T follicular helper cell (primary cell): ENCODE results near the gene HEPACAM2.

Experiments used
- DNase-seq: peaks from one replicate; pipeline ENCODE4 v3.0.0-alpha.2; 2020; ENCODE audit warnings: low read depth

Gene HEPACAM2

GRCh38 chr7:93147363-93147762 is 78.9 kb downstream of the HEPACAM2 start:
- DNase-seq = no peak

GRCh38 chr7:93146472-93147141 is 79.7 kb downstream of the HEPACAM2 start:
- no peak for DNase-seq

- no peak for DNase-seq
Observed at GRCh38 chr7:93146036-93146435, 80.2 kb downstream of the HEPACAM2 start.

- DNase-seq = no peak
Observed at GRCh38 chr7:93145354-93145753, 80.9 kb downstream of the HEPACAM2 start.

GRCh38 chr7:93142127-93142526 is 84.1 kb downstream of the HEPACAM2 start:
- DNase-seq = no peak

- DNase-seq = no peak
Observed at GRCh38 chr7:93140582-93141191, 85.6 kb downstream of the HEPACAM2 start.

- no peak for DNase-seq
Observed at GRCh38 chr7:93138576-93138975, 87.7 kb downstream of the HEPACAM2 start.
